ENCODE data around the gene TMEM242. TPM values are rescaled to one million over a fixed set of nuclear protein-coding genes. Genes with fewer than 3 reads are reported as not detected.

Gene TMEM242
- total RNA-seq, 2 donors from 2014 or later = 10.8 to 11.9 TPM

DNA sequence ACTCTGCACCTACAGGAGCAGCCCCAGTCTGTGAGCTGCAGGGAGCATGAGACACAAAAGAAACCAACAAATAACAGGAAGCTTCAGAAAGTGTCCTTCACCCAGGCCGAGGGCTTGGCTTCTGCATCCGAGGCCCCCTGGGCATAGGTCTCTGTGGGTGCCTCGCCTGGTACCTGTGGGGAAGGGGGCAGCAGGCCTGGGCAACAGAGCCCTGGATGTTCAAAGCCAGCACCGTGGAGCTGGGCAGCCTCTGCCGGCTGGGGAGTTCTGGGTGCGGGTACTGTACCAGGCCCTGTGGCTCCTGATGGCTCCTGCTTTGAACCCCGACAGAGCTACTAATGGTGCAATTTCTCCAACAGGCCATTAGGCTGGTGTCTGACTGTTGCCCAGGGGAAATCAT lies 55.7 kb downstream of the TMEM242 start:
- no peak overlapping the region for H3K27ac ChIP-seq
- H3K36me3 ChIP-seq = no peaks in the 10 kb centered on the region
- DNase-seq = no peak
- TF ChIP-seq CTCF (IDR thresholded peaks at IDR 0.05) = no peak
- intact Hi-C loops (cut with DNase I) = no loop called here
- H3K9ac ChIP-seq (ENCODE audit: low read depth in 2 of 2, low read length in 2 of 2) = no peak overlapping the region
- H3K9me3 ChIP-seq = no peaks in the 10 kb centered on the region
- no peaks in the 10 kb centered on the region for H3K27me3 ChIP-seq
- H3K4me1 ChIP-seq = no peaks in the 10 kb centered on the region
- no peak overlapping the region for H3K4me3 ChIP-seq

DNA sequence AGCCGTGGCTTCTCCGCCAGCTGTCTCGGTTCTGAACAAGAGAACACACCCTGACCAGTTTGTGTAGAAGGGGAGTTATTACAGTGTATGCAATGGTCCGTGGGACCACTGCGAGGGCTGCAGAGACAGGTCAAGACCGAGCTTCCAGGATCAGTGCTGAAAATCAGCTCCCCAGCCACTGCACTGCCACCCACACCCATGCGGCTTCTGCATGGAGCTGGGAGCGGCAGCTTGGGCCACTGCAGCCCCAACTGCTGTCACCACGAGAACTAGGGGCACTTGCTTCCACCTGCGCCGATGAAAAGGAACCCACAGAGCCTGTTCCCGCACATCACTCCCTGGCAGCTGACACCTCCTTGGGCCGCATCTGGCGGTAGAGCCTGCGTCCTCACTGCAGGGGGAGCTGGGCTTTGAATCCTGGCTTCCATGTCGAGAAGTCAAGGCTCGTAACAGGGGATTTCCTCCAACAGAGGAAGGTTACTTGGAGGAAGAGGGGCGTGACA lies 56.2 kb downstream of the TMEM242 start:
- no peaks in the 10 kb centered on the region for H3K9me3 ChIP-seq

GRCh38 chr6:157266274-157267101 lies 56.8 kb downstream of the TMEM242 start:
- Histone ChIP-seq H3K27ac (no peak overlapping the region), H3K9ac (ENCODE audit: low read depth in 2 of 2, low read length in 2 of 2) (no peak overlapping the region), H3K4me3 (no peak overlapping the region), H3K4me1 (no peaks in the 10 kb centered on the region), H3K9me3 (no peaks in the 10 kb centered on the region), H3K36me3 (no peaks in the 10 kb centered on the region), H3K27me3 (no peaks in the 10 kb centered on the region)
- no peak for TF ChIP-seq CTCF (IDR thresholded peaks at IDR 0.05)
- DNase-seq = no peak
- intact Hi-C loops (cut with DNase I) = no loop called here

More for the DNA sequence above, 56.2 kb downstream of the TMEM242 start:
- Histone ChIP-seq H3K27ac (no peak overlapping the region), H3K4me1 (no peaks in the 10 kb centered on the region), H3K36me3 (no peaks in the 10 kb centered on the region), H3K27me3 (no peaks in the 10 kb centered on the region), H3K9ac (ENCODE audit: low read depth in 2 of 2, low read length in 2 of 2) (no peak overlapping the region), H3K4me3 (no peak overlapping the region)
- TF ChIP-seq CTCF (IDR thresholded peaks at IDR 0.05) = no peak
- no peak for DNase-seq
- intact Hi-C loops (cut with DNase I) = no loop called here

GRCh38 chr6:157265635-157266034 lies 57.7 kb downstream of the TMEM242 start:
- no peak for TF ChIP-seq CTCF (IDR thresholded peaks at IDR 0.05)
- DNase-seq = no peak
- intact Hi-C loops (cut with DNase I) = no loop called here
- Histone ChIP-seq H3K4me1 (no peaks in the 10 kb centered on the region), H3K27me3 (no peaks in the 10 kb centered on the region), H3K4me3 (no peak overlapping the region), H3K9me3 (no peaks in the 10 kb centered on the region), H3K36me3 (no peaks in the 10 kb centered on the region), H3K9ac (ENCODE audit: low read depth in 2 of 2, low read length in 2 of 2) (no peak overlapping the region), H3K27ac (no peak overlapping the region)

DNA sequence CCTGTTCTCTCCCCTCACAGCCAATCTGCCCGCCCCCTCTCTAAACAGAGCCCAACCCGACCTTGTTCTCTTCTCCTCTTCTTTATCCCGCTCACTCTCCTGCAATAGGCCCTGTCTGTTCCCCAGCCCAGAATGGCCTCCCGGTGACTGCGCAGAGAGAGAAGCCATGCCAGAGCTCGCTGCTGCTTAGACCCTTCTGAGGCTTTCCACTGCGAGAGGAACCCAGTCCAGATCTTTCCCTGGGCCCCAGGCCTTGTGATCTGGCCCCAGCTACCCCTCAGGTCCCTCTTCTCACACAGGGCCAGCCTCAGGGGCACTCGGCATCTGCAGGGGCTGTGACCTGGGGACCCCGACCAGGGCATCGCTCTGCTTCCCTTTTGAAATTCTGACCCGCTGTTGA lies 58.1 kb downstream of the TMEM242 start:
- Histone ChIP-seq H3K9ac (ENCODE audit: low read depth in 2 of 2, low read length in 2 of 2) (no peak overlapping the region), H3K36me3 (no peaks in the 10 kb centered on the region), H3K4me3 (no peak overlapping the region), H3K27ac (no peak overlapping the region), H3K9me3 (no peaks in the 10 kb centered on the region), H3K4me1 (no peaks in the 10 kb centered on the region), H3K27me3 (no peaks in the 10 kb centered on the region)
- no peak for TF ChIP-seq CTCF (IDR thresholded peaks at IDR 0.05)
- DNase-seq = no peak
- intact Hi-C loops (cut with DNase I) = no loop called here
